HCT116 (cell line): ENCODE data around the gene ISL2. TPM values are rescaled to one million over a fixed set of nuclear protein-coding genes. Genes with fewer than 3 reads are reported as not detected.
A peak's percentile ranks its signal among the peaks of the same experiment; 100 is the strongest.

Experiments used
- ATAC-seq: fragments of 200-7000 bp; cut with Tn5 transposase; 2 replicates; pipeline ENCODE4 v1.9.1; 2020; ENCODE audit warnings: mild to moderate bottlenecking, moderate library complexity
- BruUV-seq: library from RNA; stranded (reverse); fragments of 400-500 nt; replicated peaks from 2 replicates; lab custom pipeline; 2021; lab: Mats Ljungman, UMichigan
- CTCF ChIA-PET: fragments of 300-600 bp; sonication (Branson Sonifier 250); formaldehyde crosslinking; loops from one replicate; lab custom pipeline; 2021; ENCODE audit warnings: antibody characterized with exemption; lab: Charles Lee
- POLR2A ChIA-PET: fragments of 300-600, 350-600 bp; sonication (Branson Sonifier 250); formaldehyde crosslinking; loops from one replicate; lab custom pipeline; 2021; ENCODE audit warnings: antibody characterized with exemption; lab: Charles Lee
- RAD21 ChIA-PET, 2 experiments: fragments of 300-600 bp; sonication (Branson Sonifier 250); formaldehyde crosslinking; loops; one replicate each; lab custom pipeline; 2023; ENCODE audit warnings: low total read pairs in 2 of 2; ENCODE audit not compliant: uncharacterized antibody in 2 of 2, unreplicated experiment in 2 of 2, low non-redundant PET in 1 of 2; lab: Charles Lee
- DNase-seq: peaks from one replicate; pipeline ENCODE4 v3.0.0-alpha.2; 2010; ENCODE audit warnings: low read depth, low spot score
- H2AFZ ChIP-seq: fragments of 200-600 bp; shearing (Covaris generic), sonication (generic); 2 replicates; pipeline ENCODE4 v1.6.1; 2017; ENCODE audit warnings: low read depth, mixed run types, mixed read lengths, antibody characterized with exemption, low read length; ENCODE audit not compliant: poor library complexity, severe bottlenecking
- H3K27ac ChIP-seq: 2 replicates; pipeline ENCODE4 v1.5.1; 2012; ENCODE audit warnings: low read depth, low read length
- H3K27me3 ChIP-seq: fragments of 200-600 bp; sonication (generic); 2 replicates; pipeline ENCODE4 v1.6.1; 2016; ENCODE audit warnings: mixed run types, low read length, mixed read lengths; ENCODE audit not compliant: insufficient read depth
- H3K36me3 ChIP-seq, 2 experiments: fragments of 200-500 bp in 1 of 2; fragments of 200-600 bp in 1 of 2; sonication (Bioruptor generic) in 1 of 2; sonication (generic) in 1 of 2; 2 replicates each; pipeline versions ENCODE4 v1.5.1 to v1.6.1; 2014 to 2016; ENCODE audit warnings: low read length in 2 of 2, inconsistent platforms in 1 of 2, mixed read lengths in 1 of 2, mixed run types in 1 of 2; ENCODE audit not compliant: insufficient read depth in 2 of 2, control insufficient read depth in 1 of 2
- H3K4me1 ChIP-seq, 2 experiments: fragments of 200-600 bp in 1 of 2; sonication (generic) in 1 of 2; 2 replicates each; pipeline versions ENCODE4 v1.5.1 to v1.6.1; 2012 to 2017; ENCODE audit warnings: low read length in 2 of 2, inconsistent platforms in 1 of 2, mild to moderate bottlenecking in 1 of 2, mixed read lengths in 1 of 2, mixed run types in 1 of 2, moderate library complexity in 1 of 2; ENCODE audit not compliant: insufficient read depth in 2 of 2, control insufficient read depth in 1 of 2
- H3K4me2 ChIP-seq: fragments of 200-600 bp; sonication (generic); 2 replicates; pipeline ENCODE4 v1.6.1; 2017; ENCODE audit warnings: mixed run types, low read length, mixed read lengths
- H3K4me3 ChIP-seq, 2 experiments: fragments of 200-600 bp in 1 of 2; sonication (generic) in 1 of 2; replicated peaks in 1 of 2; 2 replicates each; pipeline ENCODE4 v1.5.1; 2011 to 2016; ENCODE audit warnings: low read length in 2 of 2, control low read depth in 1 of 2, low read depth in 1 of 2, mild to moderate bottlenecking in 1 of 2, mixed read lengths in 1 of 2, mixed run types in 1 of 2
- H3K79me2 ChIP-seq: fragments of 200-600 bp; sonication (generic); 2 replicates; pipeline ENCODE4 v1.6.1; 2017; ENCODE audit warnings: mild to moderate bottlenecking, mixed run types, low read length, moderate library complexity, mixed read lengths; ENCODE audit not compliant: insufficient read depth
- H3K9ac ChIP-seq: fragments of 200-600 bp; sonication (generic); 2 replicates; pipeline ENCODE4 v1.6.1; 2016; ENCODE audit warnings: low read length, mixed read lengths
- H3K9me2 ChIP-seq: fragments of 200-600 bp; sonication (generic), shearing (Covaris generic); 2 replicates; pipeline ENCODE4 v1.6.1; 2017; ENCODE audit warnings: mixed run types, mild to moderate bottlenecking, moderate library complexity; ENCODE audit not compliant: insufficient read depth
- H3K9me3 ChIP-seq, 2 experiments: fragments of 200-500 bp in 1 of 2; fragments of 200-600 bp in 1 of 2; sonication (Bioruptor generic) in 1 of 2; sonication (generic) in 1 of 2; 2 replicates each; pipeline ENCODE4 v1.6.1; 2014 to 2017; ENCODE audit warnings: low read length in 2 of 2, mixed read lengths in 2 of 2, inconsistent platforms in 1 of 2, low read depth in 1 of 2, mild to moderate bottlenecking in 1 of 2, mixed run types in 1 of 2, moderate library complexity in 1 of 2; ENCODE audit not compliant: control insufficient read depth in 1 of 2, insufficient read depth in 1 of 2
- H4K20me1 ChIP-seq: fragments of 200-600 bp; sonication (generic), shearing (Covaris generic); 2 replicates; pipeline ENCODE4 v1.6.1; 2017; ENCODE audit warnings: mixed run types, mild to moderate bottlenecking, moderate library complexity; ENCODE audit not compliant: insufficient read depth
- ATF3 ChIP-seq: IDR thresholded peaks from 2 replicates; pipeline ENCODE4 v1.6.1; 2012
- MAX ChIP-seq: IDR thresholded peaks from 2 replicates; pipeline ENCODE4 v1.6.1; 2012
- POLR2AphosphoS5 ChIP-seq: IDR thresholded peaks from 2 replicates; pipeline ENCODE4 v1.6.1; 2011; ENCODE audit warnings: mild to moderate bottlenecking, low read depth, low read length, moderate library complexity
- REST ChIP-seq: IDR thresholded peaks from 2 replicates; pipeline ENCODE4 v1.6.1; 2012; ENCODE audit warnings: low read depth
- SIN3A ChIP-seq: IDR thresholded peaks from 2 replicates; pipeline ENCODE4 v1.6.1; 2012; ENCODE audit warnings: low read depth
- ZBTB33 ChIP-seq: IDR thresholded peaks from 2 replicates; pipeline ENCODE4 v1.6.1; 2011; ENCODE audit warnings: mild to moderate bottlenecking, low read length, moderate library complexity; ENCODE audit not compliant: insufficient replicate concordance; ENCODE audit errors: extremely low read depth
- ZFX ChIP-seq: fragments of 450-650 bp; IDR thresholded peaks from 2 replicates; pipeline ENCODE4 v1.6.1; 2017
- intact Hi-C: fragments of 100-400 bp; cut with micrococcal nuclease; formaldehyde crosslinking; loops from 2 replicates; pipeline ENCODE4 v1.10.0; 2022
- total RNA-seq: library from RNA; stranded (reverse); gene quantifications from one replicate; pipeline ENCODE4 v1.2.1, GENCODE V29; 2021; ENCODE audit not compliant: unreplicated experiment

Gene ISL2
- total RNA-seq, 1 experiment from 2014 or later = 11.6 TPM

GRCh38 chr15:76345583-76345879 is 9.0 kb downstream of the ISL2 start (continued):
- TF ChIP-seq ZBTB33 (no peak), REST (no peak)

- intact Hi-C loops = no loop called here
- peaks cover 5 to 11% of the 10 kb centered on the region in 2 experiments; a peak in 2 of 4 replicates for H3K4me1 ChIP-seq
- peak; percentile 58 for ATAC-seq
- no peak for DNase-seq
- ChIA-PET CTCF (interaction anchor here (1.1 kb wide), 1 partner anchor 12 kb away, joined by 3 read pairs; no protein-coding TSS in a partner anchor), RAD21 (no interaction called here), POLR2A (interaction anchor here (0.8 to 6.6 kb wide), 2 partner anchors 10 to 520 kb away, joined by 3 to 39 read pairs; partner anchors contain the start of gene ISL2)
- BruUV-seq = no TSS peak
- peak overlapping the region; percentile 52 to 62 for H3K4me3 ChIP-seq
- H2AFZ ChIP-seq = no peak overlapping the region
- peak overlapping the region; percentile 67 for H3K9ac ChIP-seq
- TF ChIP-seq MAX (peak; percentile 19; the same call in 1 of the 2 replicates), ZFX (peak; percentile 68), SIN3A (peak; percentile 70), POLR2AphosphoS5 (peak; percentile 47; the same call in 1 of the 2 replicates), ATF3 (no peak)
- H3K27ac ChIP-seq = peak overlapping the region; percentile 63
- peaks cover 0 to 4% of the 10 kb centered on the region in 2 experiments; a peak in 2 of 4 replicates for H3K36me3 ChIP-seq
- H4K20me1 ChIP-seq = no peaks in the 10 kb centered on the region
- H3K27me3 ChIP-seq = no peaks in the 10 kb centered on the region
- no peaks in the 10 kb centered on the region for H3K79me2 ChIP-seq
- H3K4me2 ChIP-seq = peak overlapping the region; percentile 84
- H3K9me3 ChIP-seq = no peaks in the 10 kb centered on the region
- H3K9me2 ChIP-seq = no peaks in the 10 kb centered on the region
Observed at GRCh38 chr15:76345880-76346668, 9.5 kb downstream of the ISL2 start.
